Measurements from ENCODE around the gene ENDOG. TPM values are rescaled to one million over a fixed set of nuclear protein-coding genes. Genes with fewer than 3 reads are reported as not detected.

Gene ENDOG
- polyA plus RNA-seq, 1 donor from 2014 or later: 61.5 TPM

GRCh38 chr9:128845186-128845931 lies 27.1 kb downstream of the ENDOG start:
- H3K9ac ChIP-seq (ENCODE audit: low read length): no peak overlapping the region
- no peak overlapping the region for H3K27ac ChIP-seq (ENCODE audit: low read length)
- no peaks in the 10 kb centered on the region for H3K36me3 ChIP-seq (ENCODE audit: insufficient read depth, low read length)
- no peak overlapping the region for H3K4me3 ChIP-seq (ENCODE audit: low read length)
- no peaks in the 10 kb centered on the region for H3K9me3 ChIP-seq (ENCODE audit: low read length)
- TF ChIP-seq EZH2 (IDR thresholded peaks at IDR 0.05; ENCODE audit: borderline replicate concordance, insufficient read depth, low read length, poor library complexity, severe bottlenecking) (no peak), TAF1 (IDR thresholded peaks at IDR 0.05; ENCODE audit: low read depth) (no peak), CTCF (IDR thresholded peaks at IDR 0.05; ENCODE audit: poor library complexity, severe bottlenecking) (no peak), EP300 (conservative IDR thresholded peaks at IDR 0.05; ENCODE audit: poor library complexity, severe bottlenecking) (no peak), REST (IDR thresholded peaks at IDR 0.05; ENCODE audit: borderline replicate concordance) (no peak)
- H4K20me1 ChIP-seq (ENCODE audit: insufficient read depth): no peaks in the 10 kb centered on the region
- H3K4me2 ChIP-seq (ENCODE audit: low read length): no peak overlapping the region
- no peaks in the 10 kb centered on the region for H3K79me2 ChIP-seq (replicated peaks; ENCODE audit: insufficient read depth, low read length)
- H3K27me3 ChIP-seq (ENCODE audit: insufficient read depth, low read depth, low read length): no peaks in the 10 kb centered on the region
- no peak overlapping the region for H2AFZ ChIP-seq (ENCODE audit: low read depth, low read length)
- no peaks in the 10 kb centered on the region for H3K9me2 ChIP-seq (ENCODE audit: insufficient read depth, low read length)
- H3F3A ChIP-seq (ENCODE audit: insufficient read depth, low read length, poor library complexity, severe bottlenecking): no peaks in the 10 kb centered on the region

- H3K36me3 ChIP-seq (ENCODE audit: insufficient read depth, low read length): no peaks in the 10 kb centered on the region
- H2AFZ ChIP-seq (ENCODE audit: low read depth, low read length): no peak overlapping the region
- no peaks in the 10 kb centered on the region for H3F3A ChIP-seq (ENCODE audit: insufficient read depth, low read length, poor library complexity, severe bottlenecking)
- no peak overlapping the region for H3K27ac ChIP-seq (ENCODE audit: low read length)
- no peak overlapping the region for H3K4me3 ChIP-seq (ENCODE audit: low read length)
- no peaks in the 10 kb centered on the region for H3K79me2 ChIP-seq (replicated peaks; ENCODE audit: insufficient read depth, low read length)
- H3K27me3 ChIP-seq (ENCODE audit: insufficient read depth, low read depth, low read length): no peaks in the 10 kb centered on the region
- no peak overlapping the region for H3K4me2 ChIP-seq (ENCODE audit: low read length)
- H4K20me1 ChIP-seq (ENCODE audit: insufficient read depth): no peaks in the 10 kb centered on the region
- H3K9me2 ChIP-seq (ENCODE audit: insufficient read depth, low read length): no peaks in the 10 kb centered on the region
- H3K9ac ChIP-seq (ENCODE audit: low read length): no peak overlapping the region
- no peaks in the 10 kb centered on the region for H3K9me3 ChIP-seq (ENCODE audit: low read length)
- TF ChIP-seq RAD21 (conservative IDR thresholded peaks at IDR 0.05) (no peak), POLR2AphosphoS5 (IDR thresholded peaks at IDR 0.05) (no peak), REST (IDR thresholded peaks at IDR 0.05; ENCODE audit: borderline replicate concordance) (no peak), EZH2 (IDR thresholded peaks at IDR 0.05; ENCODE audit: borderline replicate concordance, insufficient read depth, low read length, poor library complexity, severe bottlenecking) (no peak), EP300 (conservative IDR thresholded peaks at IDR 0.05; ENCODE audit: poor library complexity, severe bottlenecking) (no peak), CTCF (IDR thresholded peaks at IDR 0.05; ENCODE audit: poor library complexity, severe bottlenecking) (no peak), TAF1 (IDR thresholded peaks at IDR 0.05; ENCODE audit: low read depth) (no peak), SMC3 (conservative IDR thresholded peaks at IDR 0.05; ENCODE audit: poor library complexity) (no peak), MXI1 (conservative IDR thresholded peaks at IDR 0.05; ENCODE audit: poor library complexity, severe bottlenecking) (no peak)
Measured at GRCh38 chr9:128846680-128847030, 28.4 kb downstream of the ENDOG start.
